K562 (cell line): ENCODE data around the gene CENPH. TPM values are rescaled to one million over a fixed set of nuclear protein-coding genes. Genes with fewer than 3 reads are reported as not detected.

Experiments used
- ATAC-seq: fragments of 200-7000 bp; cut with Tn5 transposase; 3 replicates; pipeline ENCODE4 v1.9.1; 2020; ENCODE audit warnings: moderate library complexity
- BruUV-seq: library from RNA; stranded (reverse); fragments of 400-500 nt; replicated peaks from 2 replicates; lab custom pipeline; 2021; lab: Mats Ljungman, UMichigan
- CTCF ChIA-PET: fragments of 300-600 bp; formaldehyde crosslinking; extraction: SDS; loops from one replicate; lab custom pipeline; 2021; ENCODE audit warnings: low intra/inter-chr PET ratio; lab: Yijun Ruan, JAX
- POLR2A ChIA-PET: fragments of 300-600, 350-650 bp; sonication (Branson Sonifier 250); formaldehyde crosslinking; extraction: SDS; loops from one replicate; lab custom pipeline; 2021; ENCODE audit warnings: antibody characterized with exemption, inconsistent platforms; lab: Yijun Ruan, JAX
- DNase-seq, 4 experiments: peaks; one replicate each; pipeline versions ENCODE4 v3.0.0 to v3.0.0-alpha.2; 2011 to 2018; ENCODE audit warnings: low spot score in 3 of 4, mixed read lengths in 3 of 4; ENCODE audit errors: extremely low read depth in 1 of 4
- FAIRE-seq: peaks from 2 replicates; lab custom pipeline; 2011; peaks lifted over from hg19 to GRCh38; lab: Jason Lieb, UNC
- H2AFZ ChIP-seq: 2 replicates; pipeline ENCODE4 v1.6.0; 2011; ENCODE audit warnings: low read depth, low read length, control low read depth, inconsistent platforms
- H3K27ac ChIP-seq: fragments of 200-600 bp; 3 replicates; pipeline ENCODE4 v1.8.0; 2011; ENCODE audit warnings: low read depth, mild to moderate bottlenecking, control low read depth, inconsistent platforms, low read length, moderate library complexity, mixed read lengths; ENCODE audit errors: extremely low read depth
- H3K27me3 ChIP-seq, 2 experiments: fragments of 300-600 bp in 1 of 2; 2 replicates in 1 of 2; 3 replicates in 1 of 2; pipeline versions ENCODE4 v1.6.0 to v1.8.0; 2011; ENCODE audit warnings: inconsistent platforms in 2 of 2, low read length in 2 of 2, mild to moderate bottlenecking in 1 of 2, mixed read lengths in 1 of 2, moderate library complexity in 1 of 2; ENCODE audit not compliant: control insufficient read depth in 2 of 2, insufficient read depth in 2 of 2
- H3K36me3 ChIP-seq: fragments of 300-600 bp; 3 replicates; pipeline ENCODE4 v1.8.0; 2011; ENCODE audit warnings: mild to moderate bottlenecking, low read length, inconsistent platforms; ENCODE audit not compliant: control insufficient read depth, insufficient read depth
- H3K4me1 ChIP-seq, 2 experiments: fragments of 200-600 bp in 1 of 2; replicated peaks in 1 of 2; 2 replicates in 1 of 2; 3 replicates in 1 of 2; pipeline versions ENCODE4 v1.5.1 to v1.8.0; 2011; ENCODE audit warnings: inconsistent platforms in 2 of 2, low read length in 2 of 2, mild to moderate bottlenecking in 1 of 2, mixed read lengths in 1 of 2, moderate library complexity in 1 of 2; ENCODE audit not compliant: control insufficient read depth in 2 of 2, insufficient read depth in 2 of 2
- H3K4me2 ChIP-seq: 2 replicates; pipeline ENCODE4 v1.6.1; 2011; ENCODE audit warnings: low read length, control low read depth, inconsistent platforms, mixed read lengths; ENCODE audit not compliant: insufficient read depth
- H3K4me3 ChIP-seq: fragments of 200-600 bp; sonication (generic), shearing (Covaris generic); 2 replicates; pipeline ENCODE4 v1.5.1; 2016; ENCODE audit warnings: control low read depth, inconsistent platforms
- H3K79me2 ChIP-seq: fragments of 200-600 bp; 3 replicates; pipeline ENCODE4 v1.8.0; 2011; ENCODE audit warnings: low read length, inconsistent platforms; ENCODE audit not compliant: control insufficient read depth, insufficient read depth
- H3K9ac ChIP-seq, 2 experiments: 2 replicates each; pipeline versions ENCODE4 v1.6.0 to v1.6.1; 2011; ENCODE audit warnings: low read depth in 2 of 2, low read length in 2 of 2, control low read depth in 1 of 2, inconsistent platforms in 1 of 2, mild to moderate bottlenecking in 1 of 2, mixed read lengths in 1 of 2; ENCODE audit not compliant: insufficient read depth in 1 of 2
- H3K9me1 ChIP-seq: one replicate; pipeline ENCODE4 v1.6.0; 2011; ENCODE audit warnings: inconsistent platforms, mild to moderate bottlenecking, low read length, moderate library complexity; ENCODE audit not compliant: control insufficient read depth, insufficient read depth
- H3K9me3 ChIP-seq: replicated peaks from 2 replicates; pipeline ENCODE4 v1.5.1; 2011; ENCODE audit warnings: low read depth, low read length, inconsistent platforms; ENCODE audit not compliant: control insufficient read depth, insufficient read depth
- H4K20me1 ChIP-seq: replicated peaks from 2 replicates; pipeline ENCODE4 v1.6.1; 2011; ENCODE audit warnings: low read length, inconsistent platforms, mixed read lengths; ENCODE audit not compliant: control insufficient read depth, insufficient read depth
- CEBPG ChIP-seq, 3 experiments: fragments of 200-800 bp in 1 of 3; sonication (Bioruptor generic) in 1 of 3; sonication (generic) in 1 of 3; formaldehyde crosslinking in 1 of 3; IDR thresholded peaks in 2 of 3; conservative IDR thresholded peaks in 1 of 3; 2 replicates each; pipeline versions ENCODE4 v1.6.1 to v1.8.0; 2016 to 2022; ENCODE audit warnings: missing compliant biosample characterization in 2 of 3, missing genetic modification characterization in 2 of 3, mild to moderate bottlenecking in 1 of 3, missing genetic modification reagents in 1 of 3
- CSDE1 ChIP-seq, 2 experiments: fragments of 450-650 bp; IDR thresholded peaks; 2 replicates each; pipeline ENCODE4 v1.6.1; 2016; ENCODE audit warnings: mild to moderate bottlenecking in 1 of 2
- IFI16 ChIP-seq: fragments of 250-450 bp; sonication (Bioruptor Pico); IDR thresholded peaks from 2 replicates; pipeline ENCODE4 v2.1.2; 2022; ENCODE audit warnings: mild to moderate bottlenecking, inconsistent platforms
- PCBP1 ChIP-seq: fragments of 200-400 bp; formaldehyde crosslinking; IDR thresholded peaks from 2 replicates; pipeline ENCODE4 v1.6.1; 2018; ENCODE audit warnings: mild to moderate bottlenecking, low read depth, low read length; ENCODE audit not compliant: poor library complexity, severe bottlenecking
- PKNOX1 ChIP-seq: fragments of 450-650 bp; IDR thresholded peaks from 2 replicates; pipeline ENCODE4 v1.6.1; 2016
- TCF15 ChIP-seq: fragments of 250-450 bp; sonication (Bioruptor Pico); IDR thresholded peaks from 2 replicates; pipeline ENCODE4 v1.8.0; 2022; ENCODE audit warnings: moderate library complexity, mild to moderate bottlenecking, inconsistent platforms
- TGIF2 ChIP-seq: sonication (generic); formaldehyde crosslinking; IDR thresholded peaks from 2 replicates; pipeline ENCODE4 v1.8.1; 2022; ENCODE audit warnings: mild to moderate bottlenecking, missing genetic modification reagents, moderate library complexity
- ZNF507 ChIP-seq: conservative IDR thresholded peaks from 2 replicates; pipeline ENCODE4 v1.6.1; 2017; ENCODE audit warnings: missing genetic modification characterization, missing compliant biosample characterization
- ZNF75A ChIP-seq: fragments of 450-650 bp; formaldehyde crosslinking; IDR thresholded peaks from 2 replicates; pipeline ENCODE4 v1.4.0; 2020; ENCODE audit warnings: mild to moderate bottlenecking
- ZNF830 ChIP-seq: fragments of 250-450 bp; sonication (Bioruptor Pico); IDR thresholded peaks from 2 replicates; pipeline ENCODE4 v1.5.0; 2021; ENCODE audit warnings: mild to moderate bottlenecking
- ZZZ3 ChIP-seq: fragments of 450-650 bp; IDR thresholded peaks from 2 replicates; pipeline ENCODE4 v1.6.1; 2016; ENCODE audit warnings: antibody characterized with exemption, mild to moderate bottlenecking, moderate library complexity
- WGBS: fragments of 100-300 bp; shearing (Covaris generic); methylation state at CpG from one replicate; pipeline ENCODE4 v1.1.6; 2016; ENCODE audit warnings: low coverage, mixed read lengths; ENCODE audit not compliant: insufficient coverage; ENCODE audit errors: missing lambda C conversion rate; 5-methylcytosine and 5-hydroxymethylcytosine counted together
- in situ Hi-C: fragments of 300-500 bp; cut with MboI; formaldehyde crosslinking; loops from 4 replicates; pipeline ENCODE4 v1.15.0; 2018; ENCODE audit warnings: inconsistent platforms, mixed read lengths
- intact Hi-C: fragments of 100-400 bp; cut with micrococcal nuclease; formaldehyde crosslinking; loops from 2 replicates; pipeline ENCODE4 v1.14.2; 2022
- polyA plus RNA-seq, 8 experiments: library from polyadenylated mRNA; depleted of rRNA in 4 of 8; stranded (reverse) in 5 of 8; unstranded in 3 of 8; fragments of >200 nt; fragmentation: Nextera tagmentation in 2 of 8; fragmentation: Illumina TruSeq in 1 of 8; extraction: Ambion mirVana in 2 of 8; extraction: Trizol in 1 of 8; gene quantifications; 2 replicates each; pipeline versions ENCODE4 v1.2.1 to v1.2.3, GENCODE V29; 2011 to 2014; ENCODE audit warnings: inconsistent platforms in 1 of 8, missing spikeins in 1 of 8
- total RNA-seq, 7 experiments: library from RNA; depleted of rRNA in 6 of 7; stranded (reverse); fragments of >200 nt in 6 of 7; fragmentation: Illumina TruSeq in 2 of 7; extraction: Trizol in 2 of 7; gene quantifications; 2 replicates each; pipeline versions ENCODE4 v1.2.1 to v1.2.3, GENCODE V29; 2011 to 2021; ENCODE audit warnings: low replicate concordance in 1 of 7

Gene CENPH
- total and polyA plus RNA-seq, 9 of the 15 experiments (the other 6 are each of a cell fraction or from before 2014, with no cell fraction given): 10.5 to 124 (median 74.9) TPM

GRCh38 chr5:69252437-69252836, 63.1 kb downstream of the CENPH start:
- Histone ChIP-seq H3K27ac (no peak overlapping the region), H4K20me1 (no peaks in the 10 kb centered on the region), H3K79me2 (peaks cover 48% of the 10 kb centered on the region), H3K9me1 (peaks cover 2% of the 10 kb centered on the region), H3K9ac (no peak overlapping the region), H3K4me1 (peaks cover 5 to 8% of the 10 kb centered on the region in 2 experiments; a peak in 3 of 5 replicates), H3K4me3 (no peak overlapping the region), H3K4me2 (no peak overlapping the region), H3K9me3 (no peaks in the 10 kb centered on the region), H3K36me3 (peaks cover 41% of the 10 kb centered on the region), H3K27me3 (no peaks in the 10 kb centered on the region), H2AFZ (no peak overlapping the region)
- DNase-seq (no peak), FAIRE-seq (no peak), ATAC-seq (no peak)
- no peak for TF ChIP-seq CSDE1 (IDR thresholded peaks at IDR 0.05)
- no peak for TF ChIP-seq PCBP1
- no peak for TF ChIP-seq TGIF2 (CRISPR knock-in tag)
- no peak for TF ChIP-seq ZNF75A
- no peak for TF ChIP-seq IFI16 (CRISPR knock-in tag)
- no peak for TF ChIP-seq TCF15 (CRISPR knock-in tag)
- TF ChIP-seq ZNF507 (tag): no peak
- no peak for TF ChIP-seq CEBPG (CRISPR knock-in tag; IDR thresholded peaks at IDR 0.05)
- TF ChIP-seq CEBPG (tag; conservative IDR thresholded peaks at IDR 0.05 in 1 of 2, IDR thresholded peaks at IDR 0.05 in 1 of 2): no peak
- no peak for TF ChIP-seq PKNOX1
- TF ChIP-seq ZNF830 (CRISPR knock-in tag): no peak
- TF ChIP-seq ZZZ3: no peak
- POLR2A ChIA-PET: interaction anchor here (1.6 kb wide), 1 partner anchor 117 kb away, joined by 3 read pairs; the partner anchor contains the start of gene RAD17
- intact Hi-C loops (no loop called here), in situ Hi-C loops (no loop called here)
- 83% methylated on average over 2 of the region's 3 CpGs for WGBS
- CTCF ChIA-PET: no interaction called here
- BruUV-seq: no TSS peak
